Testis (tissue), 3 donors: ENCODE measurements around the gene EPO. TPM values are rescaled to one million over a fixed set of nuclear protein-coding genes. Genes with fewer than 3 reads are reported as not detected.

Experiments
- DNase-seq: peaks from one replicate; pipeline ENCODE4 v3.0.0-alpha.2; 2019
- H3K27ac ChIP-seq, 2 donors: fragments of 200-600 bp; sonication (generic); one replicate each; pipeline ENCODE4 v1.5.1; 2019
- H3K27me3 ChIP-seq: fragments of 200-600 bp; sonication (generic); one replicate; pipeline ENCODE4 v1.5.1; 2019
- H3K36me3 ChIP-seq: fragments of 200-600 bp; sonication (generic); one replicate; pipeline ENCODE4 v1.5.1; 2017; ENCODE audit warnings: low read depth; ENCODE audit errors: missing control alignments
- H3K4me1 ChIP-seq: fragments of 200-600 bp; sonication (generic); one replicate; pipeline ENCODE4 v1.5.1; 2019
- H3K4me3 ChIP-seq, 2 donors: fragments of 200-600 bp; sonication (generic); one replicate each; pipeline ENCODE4 v1.5.1; 2017 to 2019
- H3K9me3 ChIP-seq: fragments of 200-600 bp; sonication (generic); one replicate; pipeline ENCODE4 v1.5.1; 2017
- CTCF ChIP-seq, 3 experiments: fragments of 450-650 bp in 2 of 3; fragments of 200-600 bp in 1 of 3; sonication (generic) in 1 of 3; IDR thresholded peaks; one replicate each; pipeline ENCODE4 v1.5.1; 2016 to 2019; ENCODE audit warnings: antibody characterized with exemption in 3 of 3, mild to moderate bottlenecking in 2 of 3, moderate library complexity in 1 of 3
- POLR2A ChIP-seq: fragments of 450-650 bp; IDR thresholded peaks from one replicate; pipeline ENCODE4 v1.6.1; 2017; ENCODE audit warnings: antibody characterized with exemption, mild to moderate bottlenecking, moderate library complexity
- WGBS, 2 donors: methylation state at CpG; one replicate each; pipeline ENCODE4 v1.1.5; 2018; 5-methylcytosine and 5-hydroxymethylcytosine counted together
- intact Hi-C: fragments of 100-400 bp; cut with DNase I; formaldehyde crosslinking; loops from one replicate; pipeline ENCODE4 v1.15.1; 2023; ENCODE audit warnings: low total_unique reads
- polyA plus RNA-seq: library from polyadenylated mRNA; stranded (reverse); fragments of 350-450 nt; fragmentation: Illumina TruSeq; extraction: RNeasy Lipid Tissue Mini Kit (QIAGEN cat#74804); gene quantifications from one replicate; pipeline ENCODE4 v1.2.3, GENCODE V29; 2014; ENCODE audit warnings: low read depth, low replicate concordance; ENCODE audit not compliant: insufficient read depth
- total RNA-seq, 2 donors: library from RNA; depleted of rRNA; stranded (reverse); fragments of >200 nt; gene quantifications; one replicate each; pipeline ENCODE4 v1.2.3, GENCODE V29; 2016

The EPO gene
- total and polyA plus RNA-seq, 3 donors from 2014 or later, result 0.63 to 0.93 (median 0.65) TPM

DNA sequence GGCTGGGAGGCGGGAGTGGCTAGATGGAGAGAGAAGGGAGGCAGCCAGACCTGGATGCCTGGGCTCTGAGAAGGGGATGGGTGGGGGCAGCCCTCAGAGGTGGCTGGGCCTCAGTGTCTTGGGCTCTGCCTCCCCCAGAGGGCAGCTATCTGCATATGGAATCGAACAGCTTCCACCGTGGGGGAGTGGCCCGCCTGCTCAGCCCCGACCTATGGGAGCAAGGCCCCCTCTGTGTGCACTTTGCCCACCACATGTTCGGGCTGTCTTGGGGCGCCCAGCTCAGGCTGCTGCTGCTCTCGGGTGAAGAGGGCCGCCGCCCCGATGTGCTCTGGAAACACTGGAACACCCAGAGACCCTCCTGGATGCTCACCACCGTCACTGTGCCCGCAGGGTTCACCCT lies 16.4 kb downstream of the EPO start:
- DNase-seq, result no peak
- Histone ChIP-seq H3K36me3 (no peaks in the 10 kb centered on the region), H3K9me3 (no peaks in the 10 kb centered on the region), H3K4me3 (no peak overlapping the region), H3K27ac (no peak overlapping the region), H3K4me1 (no peaks in the 10 kb centered on the region), H3K27me3 (no peaks in the 10 kb centered on the region)
- no peak for TF ChIP-seq CTCF (IDR thresholded peaks at IDR 0.05)
- TF ChIP-seq POLR2A, result no peak
- 70 to 83% methylated on average over 2 to 12 of the region's 13 CpGs for WGBS, 2 donors
- intact Hi-C loops, result no loop called here

DNA sequence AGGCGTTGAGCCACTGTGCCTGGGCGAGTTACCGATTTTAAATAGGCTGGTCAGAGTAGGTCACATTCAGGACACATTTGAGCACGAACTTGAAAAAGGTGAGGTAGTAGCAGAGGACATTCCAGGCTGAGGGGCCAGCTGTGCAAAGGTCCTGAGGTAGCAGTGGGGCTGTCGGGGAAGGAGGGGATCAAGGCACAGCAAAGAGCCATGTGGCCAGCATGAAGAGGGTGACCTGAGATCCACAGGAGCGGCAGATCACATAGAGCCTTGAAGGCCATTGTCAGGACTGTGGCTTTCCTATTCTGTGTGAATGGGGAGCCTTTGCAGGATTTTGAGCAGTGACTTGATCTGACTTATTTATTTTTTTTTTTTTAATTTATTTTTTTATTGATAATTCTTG lies 19.7 kb downstream of the EPO start:
- no peak overlapping the region for H3K27ac ChIP-seq

GRCh38 chr7:100744605-100745004 lies 24.3 kb downstream of the EPO start:
- Histone ChIP-seq H3K9me3 (no peaks in the 10 kb centered on the region), H3K27me3 (no peaks in the 10 kb centered on the region), H3K36me3 (no peaks in the 10 kb centered on the region), H3K27ac (no peak overlapping the region), H3K4me1 (no peaks in the 10 kb centered on the region), H3K4me3 (peak overlapping the region; percentile 47 to 48)
- intact Hi-C loops, result no loop called here
- WGBS, 2 donors, result 59 to 71% methylated on average over 14 of the region's 14 CpGs
- no peak for TF ChIP-seq POLR2A
- DNase-seq, result no peak

More for the DNA sequence above, 19.7 kb downstream of the EPO start:
- Histone ChIP-seq H3K36me3 (no peaks in the 10 kb centered on the region), H3K4me3 (no peak overlapping the region), H3K4me1 (no peaks in the 10 kb centered on the region), H3K27me3 (no peaks in the 10 kb centered on the region), H3K9me3 (no peaks in the 10 kb centered on the region)
- DNase-seq, result no peak
- no peak for TF ChIP-seq CTCF (IDR thresholded peaks at IDR 0.05)
- 88 to 91% methylated on average over 6 of the region's 6 CpGs for WGBS, 2 donors
- intact Hi-C loops, result no loop called here

- Histone ChIP-seq H3K4me1 (no peaks in the 10 kb centered on the region), H3K4me3 (peak overlapping the region; percentile 47 to 48), H3K27me3 (no peaks in the 10 kb centered on the region), H3K36me3 (no peaks in the 10 kb centered on the region), H3K27ac (no peak overlapping the region), H3K9me3 (no peaks in the 10 kb centered on the region)
- peak; percentile 86 for DNase-seq
- 20 to 22% methylated on average over 27 of the region's 28 CpGs for WGBS, 2 donors
- intact Hi-C loops, result no loop called here
- TF ChIP-seq CTCF (IDR thresholded peaks at IDR 0.05), result no peak
- no peak for TF ChIP-seq POLR2A
Observed at GRCh38 chr7:100745184-100745583, 24.9 kb downstream of the EPO start.

- TF ChIP-seq CTCF (IDR thresholded peaks at IDR 0.05) (no peak), POLR2A (no peak)
- DNase-seq, result no peak
- 95 to 96% methylated on average over 5 of the region's 5 CpGs for WGBS, 2 donors
- Histone ChIP-seq H3K27me3 (no peaks in the 10 kb centered on the region), H3K36me3 (no peaks in the 10 kb centered on the region), H3K4me1 (no peaks in the 10 kb centered on the region), H3K27ac (no peak overlapping the region), H3K9me3 (no peaks in the 10 kb centered on the region), H3K4me3 (no peak overlapping the region)
- intact Hi-C loops, result no loop called here
Observed at GRCh38 chr7:100752994-100753393, 32.7 kb downstream of the EPO start.
